SH-SY5Y (cell line): ENCODE data around the gene SPEF1.

Source experiments
- GATA2 ChIP-seq: IDR thresholded peaks from 2 replicates; pipeline ENCODE4 v1.6.1; 2011; ENCODE audit warnings: mild to moderate bottlenecking, low read depth, low read length
- GATA3 ChIP-seq: IDR thresholded peaks from 2 replicates; pipeline ENCODE4 v1.6.1; 2011; ENCODE audit warnings: low read depth, mild to moderate bottlenecking, low read length, moderate library complexity

The SPEF1 gene

GRCh38 chr20:3743251-3743650 lies 38.0 kb downstream of the SPEF1 start:
- TF ChIP-seq GATA2 (no peak), GATA3 (no peak)

DNA sequence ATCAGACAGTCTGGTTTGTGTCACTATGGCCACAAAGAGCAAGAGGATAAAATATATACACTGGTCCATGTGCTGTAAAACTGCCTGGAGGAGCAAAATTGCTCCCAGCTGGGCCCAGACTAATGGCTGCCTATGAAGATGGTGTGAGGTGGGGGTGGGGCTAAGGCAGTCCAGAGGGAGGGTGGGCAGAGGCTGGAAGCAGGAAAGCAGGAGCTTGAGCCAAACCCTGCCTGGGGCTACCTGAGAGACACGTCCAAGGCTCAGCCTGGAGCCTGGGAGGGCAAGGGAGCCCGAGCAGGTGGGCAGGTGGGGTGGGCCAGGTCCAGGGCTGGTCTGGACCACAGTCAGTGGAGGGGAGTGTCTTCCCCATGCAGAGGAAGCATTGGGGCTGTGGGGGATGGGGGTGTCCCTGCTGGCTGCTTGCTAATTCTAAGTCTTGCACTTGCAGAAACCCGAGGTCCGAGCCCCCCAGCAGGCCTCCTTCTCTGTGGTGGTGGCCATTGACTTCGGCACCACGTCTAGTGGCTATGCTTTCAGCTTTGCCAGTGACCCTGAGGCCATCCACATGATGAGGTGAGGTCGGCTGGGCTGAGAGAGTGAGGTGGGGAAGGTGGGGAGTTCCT lies 39.3 kb downstream of the SPEF1 start:
- no peak for TF ChIP-seq GATA3

DNA sequence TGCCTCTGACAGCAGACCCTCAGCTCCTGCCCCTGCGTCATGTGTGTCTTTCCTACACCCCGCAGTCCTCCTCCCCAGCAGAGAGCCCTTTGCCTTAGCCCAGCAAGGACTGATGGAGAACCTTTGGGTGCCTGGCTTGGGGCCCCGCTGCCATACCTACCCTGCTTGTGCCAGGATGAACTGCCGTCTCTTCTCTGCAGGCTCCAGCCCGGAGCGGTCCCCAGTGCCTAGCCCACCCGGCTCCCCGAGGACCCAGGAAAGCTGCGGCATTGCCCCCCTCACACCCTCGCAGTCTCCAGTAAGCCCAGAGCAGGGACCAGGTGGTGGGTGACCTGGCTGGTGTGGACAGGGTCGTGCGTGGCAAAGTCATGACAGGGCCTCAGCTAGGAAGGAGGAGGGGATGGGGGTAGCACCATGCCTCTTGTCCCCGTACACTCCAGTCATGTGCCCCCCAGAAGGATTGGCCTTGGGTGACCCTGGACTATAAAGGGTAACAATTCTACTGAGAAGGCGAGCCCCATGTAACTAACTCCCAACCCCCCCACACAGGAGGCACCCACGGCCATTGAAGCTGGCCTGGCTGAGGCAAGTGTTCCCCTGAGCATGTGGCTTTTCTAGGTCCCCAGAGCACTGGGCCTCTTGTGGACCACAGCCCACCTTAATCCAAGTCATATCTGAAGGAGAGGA lies 40.5 kb downstream of the SPEF1 start:
- no peak for TF ChIP-seq GATA2
- no peak for TF ChIP-seq GATA3

DNA sequence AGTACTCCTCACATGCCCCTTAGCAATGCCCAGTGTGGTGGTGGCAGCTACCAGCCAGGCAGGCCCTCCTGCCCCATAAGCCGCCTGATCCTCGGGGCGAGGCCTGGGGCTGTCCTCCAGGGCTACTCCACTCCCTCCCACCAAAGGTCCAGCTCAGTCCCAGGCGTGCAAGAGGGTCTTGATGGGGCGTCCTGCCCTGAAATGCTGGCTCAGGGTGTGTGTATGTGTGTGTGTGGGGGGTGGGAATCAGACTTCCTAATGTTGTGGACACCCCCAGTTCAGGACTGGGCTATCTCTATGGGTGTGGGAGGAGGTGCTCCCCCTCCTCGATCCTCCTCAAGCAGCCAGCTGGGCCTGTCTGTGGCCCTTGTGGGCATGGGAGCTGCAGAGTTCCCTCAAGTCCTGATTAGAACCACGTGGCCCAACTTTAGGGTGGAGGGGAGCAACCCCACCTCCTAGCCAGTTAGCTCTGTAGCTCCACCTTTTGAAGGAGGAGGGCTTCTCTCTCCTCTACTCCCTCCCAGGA lies 41.3 kb downstream of the SPEF1 start:
- TF ChIP-seq GATA2 (no peak), GATA3 (no peak)

DNA sequence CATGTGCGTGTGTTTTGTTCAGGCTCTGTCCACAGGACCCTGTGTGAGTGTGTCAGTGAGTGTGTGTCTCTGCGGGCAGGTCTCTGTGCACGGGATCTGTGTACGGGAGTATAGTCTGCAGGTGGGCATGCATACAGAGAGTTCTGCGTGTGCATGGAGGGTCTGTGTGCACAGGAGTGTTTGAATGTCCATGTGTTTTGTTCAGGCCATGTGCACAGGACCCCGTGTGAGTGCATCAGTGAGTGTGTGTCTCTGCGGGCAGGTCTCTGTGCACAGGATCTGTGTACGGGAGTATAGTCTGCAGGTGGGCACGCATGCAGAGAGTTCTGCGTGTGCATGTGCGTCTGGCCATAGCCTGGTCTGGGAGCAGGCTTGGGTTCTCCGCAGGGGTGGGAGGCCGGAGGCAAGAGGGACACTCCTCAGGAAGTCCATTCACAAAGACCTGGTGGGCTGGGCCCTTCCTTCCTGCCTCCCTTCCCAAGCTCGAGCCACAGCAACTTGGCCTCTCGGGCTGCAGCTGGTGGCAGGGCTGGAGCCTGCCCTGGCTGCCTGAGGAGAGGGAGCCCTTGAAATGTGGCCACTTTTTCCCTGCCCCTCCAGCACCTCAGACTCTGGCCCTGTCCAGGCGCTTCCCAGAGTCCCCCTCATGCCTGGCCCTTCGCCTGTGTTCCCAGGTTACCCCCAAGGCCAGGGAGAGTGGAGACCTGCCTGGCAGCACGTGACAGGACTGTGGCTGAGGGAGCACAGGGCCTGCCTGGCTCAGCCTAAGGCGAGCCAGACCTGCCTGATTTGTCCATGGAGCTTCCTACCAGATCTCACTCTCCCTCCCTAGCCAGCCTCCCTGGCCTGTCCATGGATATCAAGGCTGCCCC lies 42.0 kb downstream of the SPEF1 start:
- TF ChIP-seq GATA2 (no peak), GATA3 (no peak)

DNA sequence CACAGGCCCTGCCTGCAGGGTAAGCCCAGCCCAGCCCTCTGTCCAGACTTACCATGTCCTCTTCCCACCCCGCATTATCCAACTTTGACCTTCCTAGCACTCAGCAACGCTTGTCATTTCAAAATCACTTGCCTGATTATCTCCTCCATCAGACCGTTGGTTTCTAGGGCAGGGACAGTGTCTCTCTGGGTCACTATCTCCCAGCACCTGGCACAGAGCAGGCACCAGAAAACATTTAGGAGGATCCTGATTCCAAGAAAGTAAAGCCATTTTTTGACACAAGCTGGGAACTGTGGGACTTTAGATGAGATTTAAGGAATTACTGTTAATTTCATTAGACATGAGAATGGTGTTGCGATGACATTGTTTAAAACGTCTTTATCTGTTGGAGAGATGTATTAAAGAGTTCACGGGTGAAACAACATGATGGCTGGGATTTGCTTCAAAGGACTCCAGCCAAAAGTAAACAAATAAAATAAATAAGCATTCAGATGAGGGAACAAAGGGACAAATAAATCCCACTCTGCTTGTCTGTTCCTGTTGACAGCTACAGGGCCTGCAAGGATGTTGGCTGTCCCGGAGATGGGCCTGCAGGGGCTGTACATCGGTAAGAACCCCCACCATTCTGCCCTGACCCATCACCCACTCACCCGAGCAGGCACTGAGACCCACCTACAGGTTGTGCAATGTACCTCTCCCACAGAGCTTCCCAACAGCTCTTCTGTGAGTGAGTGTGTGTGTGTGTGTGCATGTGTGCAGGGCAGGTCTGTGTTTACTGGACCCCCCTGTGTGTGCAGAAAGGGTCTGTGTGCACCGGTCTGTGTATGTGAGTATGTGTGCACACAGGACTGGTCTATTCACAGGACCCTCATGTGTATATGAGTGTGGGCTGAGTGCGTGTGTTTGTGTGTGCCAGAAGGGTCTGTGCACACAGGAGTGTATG lies 42.9 kb downstream of the SPEF1 start:
- TF ChIP-seq GATA3 (no peak), GATA2 (peak; percentile 48; the same call in 1 of the 2 replicates)

- TF ChIP-seq GATA3: no peak
These were observed 45.5 kb downstream of the SPEF1 start for GRCh38 chr20:3735768-3736167.

GRCh38 chr20:3734111-3734843 lies 47.0 kb downstream of the SPEF1 start:
- TF ChIP-seq GATA2: no peak
- no peak for TF ChIP-seq GATA3

GRCh38 chr20:3733119-3733995 lies 47.9 kb downstream of the SPEF1 start:
- TF ChIP-seq GATA2 (no peak), GATA3 (no peak)

DNA sequence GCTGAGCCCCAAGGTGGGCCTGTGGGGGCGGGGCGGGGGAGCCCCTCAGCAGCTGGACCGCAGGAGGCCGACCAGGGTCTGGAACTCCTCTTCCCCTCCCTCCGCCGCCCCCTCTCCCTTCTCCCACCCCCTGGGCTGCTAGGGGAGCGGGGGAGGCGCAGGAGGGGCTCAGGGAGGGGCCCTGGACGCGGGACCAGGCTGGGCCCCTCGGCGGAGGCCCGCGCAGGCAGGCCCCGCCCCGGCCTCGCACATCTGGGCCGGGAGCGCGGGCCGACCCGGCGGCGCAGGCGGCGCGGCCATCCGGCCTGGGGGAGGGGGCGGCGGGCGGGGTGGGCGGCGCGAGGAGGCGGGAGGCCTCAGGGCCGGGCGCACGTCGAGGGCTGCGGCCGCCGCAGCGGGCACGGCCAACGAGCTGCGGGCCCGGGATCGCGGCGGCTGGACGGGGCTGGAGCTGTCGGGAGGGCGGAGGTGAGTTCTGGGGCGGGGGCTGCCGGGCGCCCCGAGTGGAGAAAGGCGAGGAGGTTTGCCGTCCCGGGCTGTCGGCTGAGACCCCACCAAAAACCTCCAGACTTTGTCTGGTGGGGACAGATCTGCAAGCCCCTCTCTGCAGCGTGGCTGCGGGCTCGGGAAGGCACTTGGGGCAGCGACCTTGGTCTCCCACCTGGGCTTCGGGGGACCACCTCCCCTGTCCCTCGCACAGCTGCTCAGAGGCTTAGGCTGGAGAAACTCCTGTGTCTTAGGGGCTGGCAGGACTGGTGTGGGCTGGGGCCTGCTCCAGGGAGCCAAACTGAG lies 48.7 kb downstream of the SPEF1 start, which contains the start of gene HSPA12B:
TSS of gene HSPA12B (plus strand) at position 359 of the 792 bp plus-strand sequence. CDS start 5,990 bp downstream, outside the sequence.
- no peak for TF ChIP-seq GATA2
- TF ChIP-seq GATA3: no peak

DNA sequence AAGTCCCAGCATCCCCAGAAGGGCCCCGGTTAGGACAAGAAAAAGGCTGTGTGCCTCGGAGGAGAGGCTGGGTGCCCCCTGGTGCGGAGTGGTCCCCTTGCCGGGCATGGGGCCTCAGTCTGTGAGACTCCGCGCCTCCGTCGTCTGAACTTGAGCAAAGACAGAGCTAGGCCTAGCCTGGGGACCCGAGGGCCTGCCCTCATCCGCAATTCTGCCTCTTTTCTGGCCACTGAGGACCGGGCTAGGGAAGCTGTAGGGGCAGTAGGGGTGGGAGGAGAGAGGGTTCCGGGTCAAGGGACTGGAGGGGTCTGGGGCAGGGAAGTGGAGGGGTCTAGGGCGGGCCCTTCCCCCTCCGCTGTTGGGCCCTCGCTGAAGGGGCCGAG lies 49.3 kb downstream of the SPEF1 start:
- TF ChIP-seq GATA3 (no peak), GATA2 (no peak)
